Measurements from ENCODE around the gene TIMM17A. TPM values are rescaled to one million over a fixed set of nuclear protein-coding genes. Genes with fewer than 3 reads are reported as not detected.

Gene TIMM17A
- total and polyA plus RNA-seq, 4 donors = 25.9 to 56.1 (median 35.2) TPM

DNA sequence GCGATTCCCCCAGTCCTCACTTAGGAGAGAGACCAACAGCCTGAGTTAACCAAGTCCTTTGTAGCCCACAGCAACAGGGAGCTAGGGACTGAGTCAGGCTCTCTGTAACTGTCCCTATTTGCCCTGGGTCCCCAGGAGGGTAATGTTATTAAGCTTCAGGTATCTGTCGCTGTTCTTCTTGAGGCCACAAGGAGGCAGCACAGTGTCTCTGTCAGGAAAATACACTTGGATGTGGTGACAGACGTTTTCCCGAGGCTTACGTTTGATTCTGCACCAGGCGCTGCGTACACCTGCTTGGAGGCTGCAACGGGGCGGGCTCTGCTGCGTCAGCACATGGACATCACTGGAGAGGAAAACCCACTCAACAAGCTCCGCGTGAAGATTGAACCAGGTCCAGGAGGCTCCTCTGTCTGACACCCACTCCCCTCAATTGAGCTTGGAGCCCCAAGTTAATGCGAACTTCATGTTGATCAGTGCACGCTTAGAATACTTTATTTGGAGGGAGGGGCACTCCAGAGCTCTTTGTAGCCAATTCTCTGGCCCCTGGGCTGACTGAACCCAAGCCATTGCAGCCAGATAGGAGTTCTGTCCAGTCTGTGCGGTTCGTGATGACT is 44.4 kb downstream of the TIMM17A start:
- Histone ChIP-seq H3K36me3 (ENCODE audit: control insufficient read depth in 4 of 4, insufficient read depth in 4 of 4, low read length in 4 of 4) (peaks cover 32 to 55% (median 47%) of the 10 kb centered on the region in 4 donors), H3K9me3 (ENCODE audit: control insufficient read depth in 4 of 4, insufficient read depth in 3 of 4, low read length in 3 of 4) (no peaks in the 10 kb centered on the region), H3K4me1 (ENCODE audit: control insufficient read depth in 5 of 5, insufficient read depth in 5 of 5, low read length in 5 of 5) (peaks cover 0 to 1% (median 0%) of the 10 kb centered on the region in 5 donors), H3K27ac (ENCODE audit: low read depth in 1 of 2, low read length in 1 of 2) (no peak overlapping the region), H3K27me3 (ENCODE audit: control insufficient read depth in 3 of 3, insufficient read depth in 3 of 3, low read length in 2 of 3) (no peaks in the 10 kb centered on the region), H3K9ac (ENCODE audit: insufficient read depth in 1 of 2, low read length in 2 of 2) (no peak overlapping the region), H3K4me3 (no peak overlapping the region)
- ATAC-seq (ENCODE audit: insufficient read depth, low FRiP score) (peak; percentile 65), DNase-seq (peak in 2 of 3 donors; percentile 50 to 66)
- WGBS, 2 donors = 64 to 76% methylated on average over 16 of the region's 16 CpGs
- TF ChIP-seq, protein P1, sequence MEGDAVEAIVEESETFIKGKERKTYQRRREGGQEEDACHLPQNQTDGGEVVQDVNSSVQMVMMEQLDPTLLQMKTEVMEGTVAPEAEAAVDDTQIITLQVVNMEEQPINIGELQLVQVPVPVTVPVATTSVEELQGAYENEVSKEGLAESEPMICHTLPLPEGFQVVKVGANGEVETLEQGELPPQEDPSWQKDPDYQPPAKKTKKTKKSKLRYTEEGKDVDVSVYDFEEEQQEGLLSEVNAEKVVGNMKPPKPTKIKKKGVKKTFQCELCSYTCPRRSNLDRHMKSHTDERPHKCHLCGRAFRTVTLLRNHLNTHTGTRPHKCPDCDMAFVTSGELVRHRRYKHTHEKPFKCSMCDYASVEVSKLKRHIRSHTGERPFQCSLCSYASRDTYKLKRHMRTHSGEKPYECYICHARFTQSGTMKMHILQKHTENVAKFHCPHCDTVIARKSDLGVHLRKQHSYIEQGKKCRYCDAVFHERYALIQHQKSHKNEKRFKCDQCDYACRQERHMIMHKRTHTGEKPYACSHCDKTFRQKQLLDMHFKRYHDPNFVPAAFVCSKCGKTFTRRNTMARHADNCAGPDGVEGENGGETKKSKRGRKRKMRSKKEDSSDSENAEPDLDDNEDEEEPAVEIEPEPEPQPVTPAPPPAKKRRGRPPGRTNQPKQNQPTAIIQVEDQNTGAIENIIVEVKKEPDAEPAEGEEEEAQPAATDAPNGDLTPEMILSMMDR (IDR thresholded peaks at IDR 0.05; ENCODE audit: control extremely low read depth, extremely low read depth) = peak; percentile 48

DNA sequence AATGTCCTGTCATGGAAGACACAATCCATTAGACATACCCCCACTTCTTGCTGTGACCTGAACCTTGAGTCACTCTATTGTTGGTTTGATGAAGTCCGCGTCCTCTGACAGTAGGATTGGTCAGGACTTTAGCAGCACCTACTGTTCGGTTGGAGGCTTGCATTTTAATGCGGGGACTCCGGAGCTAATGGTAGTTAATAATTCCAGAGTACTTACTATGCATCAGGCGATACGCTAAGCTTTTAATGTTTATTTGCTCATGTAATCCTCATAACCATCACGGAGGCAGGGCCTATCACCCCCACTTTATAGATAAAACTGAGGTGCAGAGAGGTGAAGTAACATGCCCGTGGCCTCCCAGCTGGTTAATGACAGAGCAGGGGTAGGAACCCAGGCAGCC is 47.2 kb downstream of the TIMM17A start:
- no peaks in the 10 kb centered on the region for H3K9me3 ChIP-seq (ENCODE audit: control insufficient read depth in 4 of 4, insufficient read depth in 3 of 4, low read length in 3 of 4)
- no peak overlapping the region for H3K4me3 ChIP-seq
- no peak overlapping the region for H3K27ac ChIP-seq (ENCODE audit: low read depth in 1 of 2, low read length in 1 of 2)
- peaks cover 21 to 60% (median 48%) of the 10 kb centered on the region in 4 donors for H3K36me3 ChIP-seq (ENCODE audit: control insufficient read depth in 4 of 4, insufficient read depth in 4 of 4, low read length in 4 of 4)
- H3K9ac ChIP-seq (ENCODE audit: insufficient read depth in 1 of 2, low read length in 2 of 2) = no peak overlapping the region
- ATAC-seq (ENCODE audit: insufficient read depth, low FRiP score) = no peak
- no peak for DNase-seq
- peaks cover 0 to 5% (median 0%) of the 10 kb centered on the region in 5 donors for H3K4me1 ChIP-seq (ENCODE audit: control insufficient read depth in 5 of 5, insufficient read depth in 5 of 5, low read length in 5 of 5)
- TF ChIP-seq, protein P1 (IDR thresholded peaks at IDR 0.05; ENCODE audit: control extremely low read depth, extremely low read depth) = no peak
- no peaks in the 10 kb centered on the region for H3K27me3 ChIP-seq (ENCODE audit: control insufficient read depth in 3 of 3, insufficient read depth in 3 of 3, low read length in 2 of 3)
- WGBS, 2 donors = 83 to 88% methylated on average over 9 of the region's 9 CpGs

DNA sequence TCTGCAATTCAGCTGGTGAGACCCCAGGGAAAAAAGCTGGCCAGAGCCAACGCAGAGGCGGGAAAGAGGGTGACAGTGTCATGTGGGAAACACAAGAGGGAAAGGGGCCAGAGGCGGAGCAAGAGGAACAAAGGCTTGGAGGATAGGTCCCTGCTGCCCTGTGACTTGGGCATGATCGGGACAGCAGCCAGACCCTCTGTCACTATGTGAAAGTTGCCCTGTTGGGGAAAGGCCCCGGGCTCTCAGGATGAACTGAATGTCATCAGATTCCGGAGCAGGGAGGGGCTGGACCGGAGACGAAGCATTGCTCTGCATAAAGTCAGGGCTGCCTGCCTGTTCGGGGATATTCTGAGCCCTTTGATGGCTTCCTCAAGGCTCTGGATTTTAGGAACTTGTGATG is 49.4 kb downstream of the TIMM17A start:
- no peaks in the 10 kb centered on the region for H3K9me3 ChIP-seq (ENCODE audit: control insufficient read depth in 4 of 4, insufficient read depth in 3 of 4, low read length in 3 of 4)
- H3K27me3 ChIP-seq (ENCODE audit: control insufficient read depth in 3 of 3, insufficient read depth in 3 of 3, low read length in 2 of 3) = no peaks in the 10 kb centered on the region
- H3K9ac ChIP-seq (ENCODE audit: insufficient read depth in 1 of 2, low read length in 2 of 2) = no peak overlapping the region
- H3K4me3 ChIP-seq = no peak overlapping the region
- H3K36me3 ChIP-seq (ENCODE audit: control insufficient read depth in 4 of 4, insufficient read depth in 4 of 4, low read length in 4 of 4) = peaks cover 21 to 54% (median 48%) of the 10 kb centered on the region in 4 donors
- DNase-seq (no peak), ATAC-seq (ENCODE audit: insufficient read depth, low FRiP score) (no peak)
- TF ChIP-seq, protein P1 (IDR thresholded peaks at IDR 0.05; ENCODE audit: control extremely low read depth, extremely low read depth) = no peak
- peaks cover 0 to 10% (median 0%) of the 10 kb centered on the region in 5 donors for H3K4me1 ChIP-seq (ENCODE audit: control insufficient read depth in 5 of 5, insufficient read depth in 5 of 5, low read length in 5 of 5)
- WGBS, 2 donors = 80 to 83% methylated on average over 9 of the region's 9 CpGs
- no peak overlapping the region for H3K27ac ChIP-seq (ENCODE audit: low read depth in 1 of 2, low read length in 1 of 2)

All from lung (tissue), 12 donors.